Activated CD4-positive, alpha-beta T cell treated with anti-CD3 and anti-CD28 coated beads, Interleukin-2, Interleukin-6, amounts not matched to agents 100 ng/mL and 50 ng/mL, durations not matched to agents 16 hours and 8 hours (primary cell): Measurements from ENCODE around the gene ESR1.
"Not testable (repeated sequence)": the region's sequence is repeated elsewhere in the genome, so short reads cannot be mapped to it uniquely, and the experiment has no call there.

Experiments used
- DNase-seq: peaks from one replicate; pipeline ENCODE4 v3.0.0-alpha.2; 2020

The ESR1 gene

GRCh38 chr6:151814614-151815013, 7.1 kb downstream of the ESR1 start:
- DNase-seq, result no peak

GRCh38 chr6:151822252-151823111, 15.0 kb downstream of the ESR1 start:
- no peak for DNase-seq

- no peak for DNase-seq
These were observed 19.1 kb downstream of the ESR1 start for GRCh38 chr6:151826517-151827142.

- peak; percentile 2 for DNase-seq
These were observed 25.2 kb downstream of the ESR1 start for GRCh38 chr6:151832710-151833109.

- no peak for DNase-seq
These were observed 27.9 kb downstream of the ESR1 start for GRCh38 chr6:151835396-151835795.

- no peak for DNase-seq
These were observed 29.7 kb downstream of the ESR1 start for GRCh38 chr6:151837223-151837622.

- no peak for DNase-seq
These were observed 35.3 kb downstream of the ESR1 start for GRCh38 chr6:151842816-151843215.

GRCh38 chr6:151847064-151847463, 39.6 kb downstream of the ESR1 start:
- peak; percentile 9 for DNase-seq

DNA sequence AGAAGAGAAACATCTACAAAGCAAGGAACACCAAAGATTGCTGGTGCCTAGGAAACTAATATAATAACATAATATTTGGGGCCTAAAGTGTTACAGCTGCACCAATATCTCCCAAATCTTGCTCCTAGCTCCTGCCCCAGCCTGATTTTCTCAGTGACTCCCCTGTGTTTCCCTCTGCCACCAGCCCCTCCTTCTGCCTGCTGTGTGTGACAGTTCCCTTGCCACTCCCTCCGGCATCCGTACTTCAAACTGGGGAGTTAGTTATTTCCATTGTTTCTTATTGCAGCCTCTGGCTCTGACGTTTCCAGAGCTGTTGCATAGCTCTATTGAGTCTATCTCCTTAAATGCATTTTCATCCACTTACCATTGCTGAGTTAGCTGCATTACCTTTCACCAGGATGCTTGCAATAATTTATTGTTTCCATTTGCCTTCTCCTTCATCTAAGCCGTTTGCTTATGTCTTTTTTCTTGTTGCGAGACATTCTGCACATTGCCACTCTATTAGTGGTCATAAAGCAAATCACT, 43.1 kb downstream of the ESR1 start:
- DNase-seq, result no peak

DNA sequence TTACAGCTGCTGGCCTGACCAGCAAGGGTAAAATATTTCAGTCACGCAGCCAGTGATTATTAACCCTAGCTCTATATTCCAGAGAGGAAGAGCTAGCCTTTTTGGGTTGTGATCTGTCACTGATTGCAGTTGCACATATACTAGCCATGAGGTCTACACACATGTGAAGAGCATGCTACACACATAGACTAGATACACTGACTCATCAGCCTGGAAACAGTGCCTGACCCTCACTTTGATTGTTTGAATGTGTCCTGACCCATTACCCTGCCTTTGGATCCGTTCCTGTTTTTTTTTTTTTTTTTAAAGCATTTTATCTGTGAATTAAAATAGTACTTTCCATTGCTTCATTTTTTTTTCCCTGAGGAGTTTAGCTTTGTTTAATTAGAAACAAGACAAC, 50.8 kb downstream of the ESR1 start:
- DNase-seq, result no peak

GRCh38 chr6:151862461-151862860, 55.0 kb downstream of the ESR1 start:
- DNase-seq, result no peak

DNA sequence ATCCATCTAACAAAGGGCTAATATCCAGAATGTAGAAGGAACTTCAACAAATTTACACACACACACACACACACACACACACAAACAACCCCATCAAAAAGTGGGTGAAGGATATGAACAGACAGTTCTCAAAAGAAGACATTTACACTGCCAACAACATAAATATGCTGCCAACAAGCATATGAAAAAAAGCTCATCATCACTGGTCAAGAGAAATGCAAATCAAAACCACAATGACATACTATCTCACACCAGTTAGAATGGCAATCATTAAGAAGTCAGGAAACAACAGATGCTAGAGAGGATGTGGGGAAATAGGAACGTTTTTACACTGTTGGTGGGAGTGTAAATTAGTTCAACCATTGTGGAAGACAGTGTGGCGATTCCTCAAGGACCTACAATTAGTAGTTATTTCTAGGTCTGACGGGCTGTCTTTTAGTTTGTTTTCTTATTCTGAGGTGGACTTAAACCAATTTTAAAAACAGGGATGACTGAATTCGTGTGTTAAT, 59.9 kb downstream of the ESR1 start:
- not testable (repeated sequence) for DNase-seq

DNA sequence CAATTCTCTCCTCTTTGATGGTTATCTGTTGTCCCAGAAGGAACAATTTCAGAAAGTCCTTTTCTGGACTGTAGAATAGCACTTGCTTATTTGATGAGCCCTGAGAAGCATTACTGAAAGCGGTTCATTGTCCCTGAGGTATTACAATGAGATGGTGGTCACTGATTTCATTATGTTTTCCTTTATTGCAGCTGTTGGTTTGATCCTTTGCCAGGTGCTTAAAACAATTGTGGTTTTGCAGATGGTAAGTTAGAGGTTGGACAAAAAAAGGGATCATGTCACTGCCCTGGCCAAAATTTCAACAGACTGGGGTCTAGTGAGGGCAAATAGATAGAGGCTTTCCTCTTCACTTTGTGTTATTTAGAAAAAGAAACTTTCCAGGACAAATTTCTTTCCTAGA, 61.9 kb downstream of the ESR1 start:
- DNase-seq, result no peak

- DNase-seq, result no peak
These were observed 62.3 kb downstream of the ESR1 start for GRCh38 chr6:151869787-151870186.

DNA sequence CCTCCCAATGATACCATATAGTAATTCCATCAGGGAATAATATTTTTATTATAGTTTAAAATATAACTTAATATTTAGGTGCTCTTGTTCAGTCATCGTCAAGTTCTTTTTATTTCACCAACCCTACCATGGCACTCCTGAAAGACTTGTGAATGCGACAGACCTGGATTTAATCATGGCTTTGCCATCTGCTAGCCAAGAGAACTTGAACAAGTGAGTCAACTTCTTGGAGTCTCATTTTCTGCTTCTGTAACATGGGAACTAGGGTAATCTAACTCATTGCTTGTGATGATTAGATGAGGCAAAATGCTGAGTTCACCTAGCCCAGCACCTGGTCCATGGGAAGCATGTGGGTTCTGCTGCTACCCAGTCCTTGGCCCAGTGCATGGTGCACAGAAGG, 62.9 kb downstream of the ESR1 start:
- no peak for DNase-seq

- no peak for DNase-seq
These were observed 68.0 kb downstream of the ESR1 start for GRCh38 chr6:151875524-151875923.

DNA sequence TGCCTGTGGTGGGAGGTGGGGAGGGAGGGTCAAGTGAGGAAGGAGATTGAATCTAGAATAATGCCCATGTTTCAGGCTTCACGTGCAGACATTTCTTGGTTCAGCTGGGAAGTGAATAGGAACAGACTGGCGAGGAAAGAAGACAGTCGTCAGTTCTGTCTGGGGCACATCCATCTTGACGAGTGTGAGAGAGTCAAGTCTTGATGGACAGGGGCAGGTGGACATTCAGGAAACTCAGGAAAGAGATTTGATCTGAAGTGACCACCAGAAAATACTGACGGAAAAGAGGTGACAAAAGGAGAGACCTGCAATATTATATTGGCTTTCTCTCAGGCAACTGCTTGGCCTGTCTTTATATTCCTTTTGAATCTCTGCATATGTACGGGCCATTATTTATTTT, 68.6 kb downstream of the ESR1 start:
- DNase-seq, result no peak

- DNase-seq, result no peak
These were observed 70.0 kb downstream of the ESR1 start for GRCh38 chr6:151877458-151877857.

- no peak for DNase-seq
These were observed 73.7 kb downstream of the ESR1 start for GRCh38 chr6:151881231-151881630.

DNA sequence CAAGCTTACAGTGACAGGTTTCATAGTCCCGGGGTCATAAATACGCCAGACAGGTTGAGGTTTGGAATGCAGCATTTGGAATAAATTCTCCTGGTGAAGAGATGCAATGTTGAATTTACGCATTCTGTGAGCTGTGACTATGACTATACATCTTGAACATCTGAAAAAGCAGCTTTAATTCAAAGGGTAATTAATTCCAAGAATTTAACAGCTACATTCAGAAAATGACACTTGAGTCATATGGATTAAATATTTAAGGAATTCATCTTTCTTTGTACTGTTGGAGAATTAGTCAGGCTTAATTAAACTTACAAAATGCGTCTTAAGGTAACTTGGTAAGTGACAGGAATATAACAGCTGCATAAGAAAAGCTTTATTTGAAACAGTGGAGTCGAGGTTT, 74.7 kb downstream of the ESR1 start:
- no peak for DNase-seq

- DNase-seq, result no peak
These were observed 77.8 kb downstream of the ESR1 start for GRCh38 chr6:151885234-151885633.

DNA sequence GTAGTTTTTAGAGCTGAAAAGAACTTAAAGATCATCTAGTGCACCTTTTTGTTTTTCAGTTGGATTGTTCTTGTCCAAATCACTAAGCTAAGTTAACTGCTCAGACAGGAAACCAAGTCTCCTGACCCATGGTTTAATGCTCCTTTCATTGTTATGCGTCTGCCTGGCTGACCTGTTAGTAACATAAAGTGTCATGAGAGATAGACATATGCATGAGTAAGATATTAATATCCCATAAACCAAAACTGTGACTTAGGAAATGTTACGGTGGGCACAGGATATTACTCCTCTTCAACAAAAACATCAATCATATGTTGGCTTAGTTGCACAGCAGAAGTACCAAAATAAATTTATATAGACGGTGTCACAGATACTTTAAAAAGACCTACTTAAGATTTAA, 84.0 kb downstream of the ESR1 start:
- DNase-seq, result no peak

DNA sequence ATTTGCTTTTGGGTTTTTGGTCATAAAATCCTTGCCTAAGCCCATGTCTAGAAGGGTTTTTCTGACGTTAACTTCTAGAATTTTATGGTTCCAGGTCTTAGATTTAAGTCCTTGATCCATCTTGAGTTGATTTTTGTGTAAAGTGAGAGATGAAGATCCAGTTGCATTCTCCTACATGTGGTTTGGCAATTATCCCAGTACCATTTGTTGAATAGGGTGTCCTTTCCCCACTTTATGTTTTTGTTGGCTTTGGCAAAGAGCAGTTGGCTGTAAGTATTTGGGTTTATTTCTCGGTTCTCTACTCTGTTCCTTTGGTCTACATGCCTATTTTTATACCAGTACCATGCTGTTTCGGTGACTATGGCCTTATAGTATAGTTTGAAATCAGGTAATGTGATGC, 86.9 kb downstream of the ESR1 start:
- DNase-seq, result not testable (repeated sequence)

GRCh38 chr6:151899221-151899620, 91.7 kb downstream of the ESR1 start:
- DNase-seq, result not testable (repeated sequence)
